Measurements from ENCODE around the gene CT45A9.
"Not testable (repeated sequence)": the region's sequence is repeated elsewhere in the genome, so short reads cannot be mapped to it uniquely, and the experiment has no call there.

DNA sequence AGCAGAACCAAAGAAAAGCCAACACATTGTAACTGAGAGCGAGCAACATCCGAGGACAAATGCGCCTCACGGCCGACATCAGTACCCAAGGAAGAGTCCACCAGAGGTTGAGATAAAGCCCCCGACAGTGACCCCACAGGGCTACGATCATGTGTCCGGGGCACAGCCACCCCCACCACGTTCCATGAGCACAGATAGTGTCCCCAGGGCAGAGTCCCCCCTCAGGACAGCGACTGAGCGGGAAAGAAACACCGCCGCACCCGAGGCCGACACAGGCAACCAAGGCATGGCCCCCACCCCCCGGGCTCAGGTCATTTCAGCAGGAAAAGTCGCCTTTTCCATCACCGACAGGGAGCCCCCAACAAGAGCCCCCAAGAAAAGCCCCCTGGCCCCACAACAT, 16.6 kb upstream of the CT45A9 start:
- TF ChIP-seq, protein P1, sequence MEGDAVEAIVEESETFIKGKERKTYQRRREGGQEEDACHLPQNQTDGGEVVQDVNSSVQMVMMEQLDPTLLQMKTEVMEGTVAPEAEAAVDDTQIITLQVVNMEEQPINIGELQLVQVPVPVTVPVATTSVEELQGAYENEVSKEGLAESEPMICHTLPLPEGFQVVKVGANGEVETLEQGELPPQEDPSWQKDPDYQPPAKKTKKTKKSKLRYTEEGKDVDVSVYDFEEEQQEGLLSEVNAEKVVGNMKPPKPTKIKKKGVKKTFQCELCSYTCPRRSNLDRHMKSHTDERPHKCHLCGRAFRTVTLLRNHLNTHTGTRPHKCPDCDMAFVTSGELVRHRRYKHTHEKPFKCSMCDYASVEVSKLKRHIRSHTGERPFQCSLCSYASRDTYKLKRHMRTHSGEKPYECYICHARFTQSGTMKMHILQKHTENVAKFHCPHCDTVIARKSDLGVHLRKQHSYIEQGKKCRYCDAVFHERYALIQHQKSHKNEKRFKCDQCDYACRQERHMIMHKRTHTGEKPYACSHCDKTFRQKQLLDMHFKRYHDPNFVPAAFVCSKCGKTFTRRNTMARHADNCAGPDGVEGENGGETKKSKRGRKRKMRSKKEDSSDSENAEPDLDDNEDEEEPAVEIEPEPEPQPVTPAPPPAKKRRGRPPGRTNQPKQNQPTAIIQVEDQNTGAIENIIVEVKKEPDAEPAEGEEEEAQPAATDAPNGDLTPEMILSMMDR (IDR thresholded peaks at IDR 0.05), result not testable (repeated sequence)
- TF ChIP-seq EZH2 (IDR thresholded peaks at IDR 0.05), result not testable (repeated sequence)
